Fibroblast of pulmonary artery (primary cell): ENCODE data around the gene AIFM2.

Source experiments
- DNase-seq: peaks from one replicate; pipeline ENCODE4 v3.0.0-alpha.2; 2010; ENCODE audit warnings: low read depth
- H3K4me3 ChIP-seq: replicated peaks from 2 replicates; pipeline ENCODE4 v1.5.1; 2011; ENCODE audit warnings: low read depth, mild to moderate bottlenecking, control low read depth, low read length, moderate library complexity
- CTCF ChIP-seq: IDR thresholded peaks from 2 replicates; pipeline ENCODE4 v1.5.1; 2011; ENCODE audit warnings: mild to moderate bottlenecking, control low read depth, low read length, inconsistent platforms; ENCODE audit errors: missing control alignments

The AIFM2 gene

DNA sequence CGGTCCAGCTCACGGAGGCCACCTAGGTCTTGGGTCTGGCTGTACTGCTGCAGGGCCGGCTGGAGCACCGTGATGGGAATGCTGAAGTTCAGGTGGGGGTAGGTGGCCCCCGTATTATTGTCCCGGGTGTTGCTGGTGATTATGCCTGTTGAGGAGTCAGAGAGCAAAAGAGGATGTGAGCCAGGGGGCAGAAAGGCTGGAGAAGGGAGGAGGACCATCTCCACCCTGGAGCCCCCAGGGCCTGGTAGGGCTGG is 7.3 kb upstream of the AIFM2 start:
- no peak overlapping the region for H3K4me3 ChIP-seq
- no peak for DNase-seq
- no peak for TF ChIP-seq CTCF

- no peak for DNase-seq
- H3K4me3 ChIP-seq = no peak overlapping the region
- no peak for TF ChIP-seq CTCF
These were observed 6.7 kb upstream of the AIFM2 start for GRCh38 chr10:70139151-70139996.

DNA sequence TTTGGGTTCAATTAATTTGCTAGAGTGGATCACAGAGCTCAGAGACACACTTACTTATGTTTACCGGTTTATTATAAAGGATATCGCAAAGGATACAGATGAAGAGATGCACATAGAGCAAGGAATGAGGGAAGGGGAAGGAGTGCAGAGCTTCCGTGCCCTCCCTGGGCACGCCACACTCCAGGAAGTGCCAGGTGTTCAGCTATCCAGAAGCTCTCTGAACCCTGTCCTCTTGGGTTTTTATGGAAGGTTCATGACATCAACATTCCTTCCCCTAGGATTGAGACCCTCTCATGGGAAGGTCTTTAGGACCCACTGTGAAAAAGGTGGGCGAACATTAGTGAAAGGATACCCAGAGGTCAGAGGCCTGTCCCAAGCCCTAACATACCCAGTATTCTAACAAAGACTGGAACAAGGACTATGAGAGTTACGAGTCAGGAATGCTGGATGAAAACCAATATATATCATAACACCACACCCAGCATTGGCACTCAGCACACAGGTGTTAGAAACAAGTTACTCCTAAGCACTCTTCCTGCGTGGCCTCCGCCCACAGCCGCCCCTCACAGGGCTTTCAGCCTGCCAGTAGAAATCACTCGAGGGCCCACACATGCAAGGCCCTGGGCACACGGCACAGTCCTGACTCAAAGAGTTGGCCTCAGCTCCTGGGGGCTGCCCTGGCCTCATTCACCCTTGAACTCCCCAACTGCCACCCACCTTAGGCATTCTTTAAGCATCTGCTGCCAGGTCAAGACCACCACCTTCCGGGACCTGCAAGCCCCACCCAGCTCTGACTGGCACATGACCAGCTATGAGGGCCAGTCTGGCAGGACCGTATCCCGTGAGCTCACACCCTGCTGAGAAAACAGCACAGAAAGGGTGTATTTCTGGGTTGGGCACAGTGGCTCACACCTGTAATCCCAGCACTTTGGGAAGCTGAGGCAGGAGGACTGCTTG is 5.6 kb upstream of the AIFM2 start:
- DNase-seq = no peak
- no peak overlapping the region for H3K4me3 ChIP-seq
- TF ChIP-seq CTCF = no peak

GRCh38 chr10:70137135-70137534 is 4.5 kb upstream of the AIFM2 start:
- no peak for DNase-seq
- no peak for TF ChIP-seq CTCF
- H3K4me3 ChIP-seq = no peak overlapping the region

DNA sequence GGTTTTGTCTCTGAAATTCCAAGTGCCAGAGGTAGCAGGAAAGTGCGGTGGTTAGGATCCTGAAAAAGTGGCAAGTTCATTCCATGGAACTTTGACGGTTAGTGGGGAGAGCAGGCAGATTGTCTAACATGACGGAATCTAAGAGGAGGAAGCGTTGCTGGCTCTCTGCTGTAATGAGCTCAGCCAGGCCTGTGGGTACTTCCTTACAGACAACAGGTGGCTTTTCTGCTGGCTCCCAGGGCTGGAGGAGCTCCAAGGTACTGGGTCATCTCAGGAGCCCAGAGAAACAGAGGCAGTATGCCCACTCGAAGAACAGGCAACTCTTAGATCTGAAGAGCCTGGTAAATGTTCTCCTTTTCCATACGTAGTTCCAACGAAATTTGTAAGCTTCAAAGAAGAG is 3.1 kb upstream of the AIFM2 start:
- TF ChIP-seq CTCF = no peak
- no peak overlapping the region for H3K4me3 ChIP-seq
- no peak for DNase-seq

DNA sequence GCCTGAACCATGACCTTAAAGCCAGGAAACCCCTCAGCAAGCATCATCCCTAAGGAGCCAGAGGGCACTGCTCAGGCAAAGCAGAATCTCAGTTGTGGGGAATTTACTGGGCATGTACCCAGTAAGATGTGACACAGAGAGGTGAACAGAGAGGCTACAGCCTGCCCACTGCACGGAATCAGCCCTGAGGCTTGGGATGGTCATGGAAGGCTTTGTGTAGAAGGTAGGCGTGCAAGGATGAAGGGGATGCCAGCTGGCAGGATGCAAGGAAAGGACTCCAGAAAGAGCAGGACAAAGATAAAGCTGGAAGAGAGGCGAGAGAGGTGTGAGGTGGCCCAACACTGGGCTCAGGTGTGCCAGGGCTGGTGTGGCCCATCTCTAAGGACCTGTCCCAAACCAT is 2.4 kb upstream of the AIFM2 start:
- DNase-seq = no peak
- no peak overlapping the region for H3K4me3 ChIP-seq
- no peak for TF ChIP-seq CTCF
